Measurements from ENCODE around the gene LRATD1.

DNA sequence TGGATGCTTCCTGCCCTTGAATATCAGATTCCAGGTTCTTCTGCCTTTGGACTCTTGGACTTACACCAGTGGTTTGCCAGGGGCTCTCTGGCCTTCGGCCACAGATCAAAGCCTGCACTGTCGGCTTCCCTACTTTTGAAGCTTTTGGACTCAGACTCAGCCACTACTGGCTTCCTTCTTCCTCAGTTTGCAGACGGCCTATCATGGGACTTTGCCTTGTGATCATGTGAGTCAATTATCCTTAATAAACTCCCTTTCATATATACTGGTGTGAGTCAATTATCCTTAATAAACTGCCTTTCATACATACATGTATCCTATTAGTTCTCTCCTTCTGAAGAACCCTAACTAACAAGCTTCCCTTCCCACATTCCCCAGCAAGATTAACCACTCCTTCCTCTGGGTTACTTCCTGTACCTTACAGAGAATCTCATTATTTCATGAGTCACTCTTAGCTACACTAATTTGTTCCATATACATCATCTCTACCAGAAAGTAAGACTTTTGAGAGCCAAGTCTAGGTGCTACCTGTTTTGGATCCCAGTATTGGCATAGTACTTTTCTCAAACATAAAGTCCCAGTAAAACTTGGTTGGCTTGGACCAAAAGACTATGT lies 31.3 kb upstream of the LRATD1 start:
- TF ChIP-seq, protein P1, sequence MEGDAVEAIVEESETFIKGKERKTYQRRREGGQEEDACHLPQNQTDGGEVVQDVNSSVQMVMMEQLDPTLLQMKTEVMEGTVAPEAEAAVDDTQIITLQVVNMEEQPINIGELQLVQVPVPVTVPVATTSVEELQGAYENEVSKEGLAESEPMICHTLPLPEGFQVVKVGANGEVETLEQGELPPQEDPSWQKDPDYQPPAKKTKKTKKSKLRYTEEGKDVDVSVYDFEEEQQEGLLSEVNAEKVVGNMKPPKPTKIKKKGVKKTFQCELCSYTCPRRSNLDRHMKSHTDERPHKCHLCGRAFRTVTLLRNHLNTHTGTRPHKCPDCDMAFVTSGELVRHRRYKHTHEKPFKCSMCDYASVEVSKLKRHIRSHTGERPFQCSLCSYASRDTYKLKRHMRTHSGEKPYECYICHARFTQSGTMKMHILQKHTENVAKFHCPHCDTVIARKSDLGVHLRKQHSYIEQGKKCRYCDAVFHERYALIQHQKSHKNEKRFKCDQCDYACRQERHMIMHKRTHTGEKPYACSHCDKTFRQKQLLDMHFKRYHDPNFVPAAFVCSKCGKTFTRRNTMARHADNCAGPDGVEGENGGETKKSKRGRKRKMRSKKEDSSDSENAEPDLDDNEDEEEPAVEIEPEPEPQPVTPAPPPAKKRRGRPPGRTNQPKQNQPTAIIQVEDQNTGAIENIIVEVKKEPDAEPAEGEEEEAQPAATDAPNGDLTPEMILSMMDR (IDR thresholded peaks at IDR 0.05): no peak
- TF ChIP-seq POLR2AphosphoS5 (IDR thresholded peaks at IDR 0.05): no peak

Measured in suprapubic skin (tissue), 3 donors.